GM23248 (cell line): ENCODE measurements around the gene MRTFB.

Experiments used
- EZH2 ChIP-seq: fragments of 200-600 bp; sonication (generic); IDR thresholded peaks from 2 replicates; pipeline ENCODE4 v1.6.1; 2018; ENCODE audit warnings: antibody characterized with exemption, mild to moderate bottlenecking; ENCODE audit not compliant: insufficient read depth, poor library complexity, severe bottlenecking
- EZH2phosphoT487 ChIP-seq: fragments of 200-600 bp; sonication (generic); IDR thresholded peaks from 2 replicates; pipeline ENCODE4 v1.6.1; 2018; ENCODE audit warnings: antibody characterized with exemption, moderate library complexity, mild to moderate bottlenecking, low read depth; ENCODE audit not compliant: insufficient read depth

DNA sequence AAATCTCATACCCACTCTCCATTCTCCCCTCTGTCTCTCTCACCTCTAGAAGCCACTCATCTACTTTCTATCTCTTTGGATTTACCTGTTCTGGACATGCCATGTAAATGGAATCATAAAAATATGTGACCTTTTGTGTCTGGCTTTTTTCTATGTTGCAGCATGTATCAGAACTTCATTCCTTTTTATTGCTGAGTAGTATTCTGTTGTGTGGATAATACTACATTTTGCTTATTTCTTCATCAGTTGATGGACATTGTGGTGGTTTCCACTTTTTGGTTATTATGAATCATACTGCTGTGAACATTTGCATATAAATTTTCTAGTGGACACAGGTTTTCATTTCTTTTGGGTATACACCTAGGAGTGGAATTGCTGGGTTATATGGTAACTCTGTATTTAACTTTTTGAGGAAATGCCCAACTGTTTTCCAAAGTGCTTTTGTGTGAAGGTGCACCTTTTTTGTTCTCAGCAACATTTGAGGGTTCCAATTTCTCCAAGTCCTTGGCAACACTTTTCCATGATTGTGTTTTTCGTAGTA lies 18.2 kb downstream of the MRTFB start:
- TF ChIP-seq EZH2 (no peak), EZH2phosphoT487 (no peak)
